IPS DF 6.9 (cell line): Measurements from ENCODE around the gene TNNT2.

ENCODE experiments used
- DNase-seq: peaks from one replicate; pipeline ENCODE4 v3.0.0-alpha.2; 2013; ENCODE audit warnings: low read depth, low spot score
- H3K27ac ChIP-seq: one replicate; pipeline ENCODE4 v1.5.1; 2013; ENCODE audit warnings: low read length, control low read depth
- H3K27me3 ChIP-seq: 2 replicates; pipeline ENCODE4 v1.6.1; 2013; ENCODE audit warnings: mild to moderate bottlenecking, low read length; ENCODE audit not compliant: control insufficient read depth, insufficient read depth
- H3K36me3 ChIP-seq: 2 replicates; pipeline ENCODE4 v1.6.1; 2013; ENCODE audit warnings: low read length; ENCODE audit not compliant: control insufficient read depth, insufficient read depth
- H3K4me1 ChIP-seq: 2 replicates; pipeline ENCODE4 v1.6.1; 2013; ENCODE audit warnings: low read length; ENCODE audit not compliant: control insufficient read depth, insufficient read depth
- H3K4me3 ChIP-seq: 2 replicates; pipeline ENCODE4 v1.5.1; 2013; ENCODE audit warnings: mild to moderate bottlenecking, low read length
- H3K9me3 ChIP-seq: 2 replicates; pipeline ENCODE4 v1.6.1; 2013; ENCODE audit warnings: low read length, inconsistent platforms; ENCODE audit not compliant: control insufficient read depth, insufficient read depth
- WGBS: extraction: QIAGEN DNeasy Blood & Tissue Kit; methylation state at CpG from one replicate; pipeline ENCODE4 v1.1.7; 2013; ENCODE audit warnings: mixed read lengths, missing lambda C conversion rate; ENCODE audit not compliant: insufficient read length, insufficient coverage; 5-methylcytosine and 5-hydroxymethylcytosine counted together

Gene TNNT2

DNA sequence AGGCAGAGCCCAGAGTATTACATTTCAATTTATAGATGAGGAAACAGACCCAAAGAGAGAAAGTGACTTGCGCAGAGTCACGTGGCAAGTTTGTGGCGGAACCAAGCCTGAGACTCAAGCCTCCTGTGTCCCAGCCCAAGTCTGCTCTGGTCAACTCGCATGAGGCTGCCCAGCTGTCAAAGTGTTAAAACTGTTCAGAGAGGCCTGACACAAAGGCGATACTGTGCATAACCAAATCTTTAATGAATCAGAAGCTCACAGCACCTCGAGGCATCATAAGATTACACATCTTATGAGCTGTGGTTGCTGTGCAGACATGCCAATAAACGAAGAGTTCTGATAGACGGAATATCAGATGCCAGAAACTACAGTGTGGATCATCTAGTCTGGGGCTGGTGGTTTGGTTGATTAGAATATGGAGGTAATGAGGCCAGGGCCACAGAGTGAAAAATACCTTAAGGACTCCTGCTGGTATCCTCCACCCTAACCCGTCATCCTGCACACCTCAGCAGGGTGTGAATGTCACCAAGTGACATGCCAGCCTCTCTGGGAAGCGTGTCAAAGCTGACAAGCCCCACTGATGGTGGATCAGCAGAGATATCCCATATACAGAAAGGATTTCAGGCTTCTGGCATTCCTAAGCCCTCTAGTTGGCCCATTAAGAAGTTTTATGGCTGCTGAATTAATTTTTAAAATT lies 42.2 kb downstream of the TNNT2 start:
- Histone ChIP-seq H3K36me3 (no peaks in the 10 kb centered on the region), H3K27me3 (no peaks in the 10 kb centered on the region), H3K27ac (no peak overlapping the region), H3K9me3 (no peaks in the 10 kb centered on the region), H3K4me1 (no peaks in the 10 kb centered on the region), H3K4me3 (no peak overlapping the region)
- WGBS = no CpG with 5 or more reads among the region's 10 CpGs
- DNase-seq = no peak

DNA sequence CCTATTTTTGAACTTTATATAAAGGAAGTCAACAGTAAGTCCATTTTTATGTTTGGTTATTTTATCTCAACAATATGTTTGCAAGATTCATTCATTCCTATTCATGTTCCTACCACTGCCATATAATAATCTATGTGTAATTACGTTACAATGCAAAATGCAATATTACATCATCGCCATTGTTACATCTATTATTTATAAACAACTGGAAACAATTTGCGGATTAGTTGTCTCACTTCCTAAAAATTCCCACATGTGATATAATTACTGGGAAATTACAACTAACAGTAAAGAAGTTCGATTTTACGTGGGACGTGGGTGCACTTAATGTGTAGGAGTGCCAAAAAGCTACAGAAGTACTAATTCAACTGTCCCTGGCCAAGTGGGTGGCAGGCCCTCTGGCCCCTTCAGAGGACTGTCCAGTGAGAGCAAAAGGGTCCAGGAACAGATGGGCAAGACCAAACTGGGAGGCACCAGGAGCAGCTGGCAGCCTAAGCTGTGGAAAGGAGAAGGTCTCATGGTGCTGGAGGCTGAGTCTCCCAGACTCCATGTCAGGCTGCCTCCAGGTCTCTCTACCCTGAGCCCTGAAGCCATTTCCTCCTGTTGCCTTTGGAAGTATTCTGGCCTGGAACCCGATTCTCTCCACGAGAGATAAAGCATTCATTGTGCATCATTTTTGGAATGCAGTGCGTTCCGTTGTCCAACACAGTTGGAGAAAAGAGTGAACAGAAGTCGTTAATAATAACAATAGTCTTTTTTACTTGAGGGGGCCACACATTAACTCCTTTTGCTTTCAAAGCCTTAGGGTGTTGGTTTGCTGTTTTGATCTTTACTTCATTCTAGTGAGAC lies 42.9 kb downstream of the TNNT2 start:
- Histone ChIP-seq H3K9me3 (no peaks in the 10 kb centered on the region), H3K4me3 (no peak overlapping the region), H3K4me1 (no peaks in the 10 kb centered on the region), H3K36me3 (no peaks in the 10 kb centered on the region), H3K27ac (no peak overlapping the region), H3K27me3 (no peaks in the 10 kb centered on the region)
- WGBS = no CpG with 5 or more reads among the region's 11 CpGs
- DNase-seq = no peak

DNA sequence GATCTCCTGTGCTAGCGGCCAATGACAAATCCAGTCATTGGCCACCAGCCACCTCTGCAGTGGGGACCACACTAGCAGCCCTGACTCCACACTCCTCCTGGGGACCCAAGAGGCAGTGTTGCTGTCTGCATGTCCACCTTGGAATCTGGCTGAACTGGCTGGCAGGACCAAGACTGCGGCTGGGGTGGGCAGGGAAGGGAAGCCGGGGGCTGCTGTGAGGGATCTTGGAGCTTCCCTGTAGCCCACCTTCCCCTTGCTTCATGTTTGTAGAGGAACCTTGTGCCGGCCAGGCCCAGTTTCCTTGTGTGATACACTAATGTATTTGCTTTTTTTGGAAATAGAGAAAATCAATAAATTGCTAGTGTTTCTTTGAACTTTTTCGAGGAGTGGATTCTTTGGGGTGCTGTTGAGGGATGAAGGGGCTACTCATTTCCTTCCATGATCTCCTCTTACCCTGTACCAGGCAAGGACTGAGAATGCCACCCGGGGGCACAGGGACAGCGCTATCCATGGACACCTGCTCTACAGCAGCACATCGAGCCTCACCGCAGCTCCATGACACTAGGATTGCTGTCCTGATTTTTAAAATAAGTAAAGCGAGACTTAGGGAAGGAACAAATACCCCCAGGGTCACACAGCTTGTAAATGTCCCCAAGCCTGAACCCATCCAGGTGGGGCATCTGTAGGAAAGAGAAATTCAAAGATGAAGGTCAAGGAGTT lies 44.7 kb downstream of the TNNT2 start:
- Histone ChIP-seq H3K36me3 (no peaks in the 10 kb centered on the region), H3K27ac (no peak overlapping the region), H3K27me3 (no peaks in the 10 kb centered on the region), H3K9me3 (no peaks in the 10 kb centered on the region), H3K4me1 (no peaks in the 10 kb centered on the region), H3K4me3 (no peak overlapping the region)
- WGBS = no CpG with 5 or more reads among the region's 10 CpGs
- no peak for DNase-seq

DNA sequence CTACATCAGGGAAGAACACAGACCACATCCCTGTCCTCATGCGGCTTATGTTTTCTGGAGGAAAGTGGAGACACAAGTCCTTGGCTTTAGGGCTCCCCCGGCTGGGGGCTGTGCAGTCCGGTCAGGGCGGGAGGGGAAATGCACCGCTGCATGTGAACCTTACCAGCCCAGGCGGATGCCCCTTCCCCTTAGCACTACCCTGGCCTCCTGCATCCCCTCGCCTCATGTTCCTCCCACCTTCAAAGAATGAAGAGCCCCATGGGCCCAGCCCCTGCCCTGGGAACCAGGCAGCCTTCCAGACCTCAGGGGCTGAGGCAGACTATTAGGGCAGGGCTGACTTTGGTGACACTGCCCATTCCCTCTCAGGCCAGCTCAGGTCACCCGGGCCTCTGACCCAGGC lies 45.5 kb downstream of the TNNT2 start:
- no peaks in the 10 kb centered on the region for H3K9me3 ChIP-seq
- no peak overlapping the region for H3K27ac ChIP-seq
- no peak overlapping the region for H3K4me3 ChIP-seq
- WGBS = no CpG with 5 or more reads among the region's 8 CpGs
- H3K36me3 ChIP-seq = no peaks in the 10 kb centered on the region
- DNase-seq = no peak
- no peaks in the 10 kb centered on the region for H3K4me1 ChIP-seq
- H3K27me3 ChIP-seq = no peaks in the 10 kb centered on the region

DNA sequence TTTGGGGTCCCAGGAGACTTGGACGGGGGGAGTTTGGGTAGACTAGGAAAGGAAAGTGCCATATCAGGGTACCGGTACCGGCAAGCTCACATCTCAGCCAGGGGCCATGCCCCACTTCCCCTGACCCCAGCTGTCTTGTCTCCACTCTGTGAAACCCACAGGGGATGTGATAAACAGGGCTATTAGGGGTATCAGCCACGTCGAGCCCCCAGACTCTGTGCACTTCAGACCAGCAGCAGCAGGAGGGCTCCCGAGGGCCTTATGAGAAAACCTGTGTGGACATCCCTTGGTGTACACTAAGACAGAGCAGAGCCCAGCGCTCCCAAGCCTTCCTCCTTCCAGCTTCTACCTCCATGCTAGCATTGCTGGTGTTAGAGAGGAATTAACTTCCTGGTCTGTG lies 46.3 kb downstream of the TNNT2 start:
- Histone ChIP-seq H3K27ac (no peak overlapping the region), H3K36me3 (no peaks in the 10 kb centered on the region), H3K4me1 (no peaks in the 10 kb centered on the region), H3K9me3 (no peaks in the 10 kb centered on the region), H3K4me3 (no peak overlapping the region), H3K27me3 (no peaks in the 10 kb centered on the region)
- WGBS = no CpG with 5 or more reads among the region's 7 CpGs
- DNase-seq = no peak

DNA sequence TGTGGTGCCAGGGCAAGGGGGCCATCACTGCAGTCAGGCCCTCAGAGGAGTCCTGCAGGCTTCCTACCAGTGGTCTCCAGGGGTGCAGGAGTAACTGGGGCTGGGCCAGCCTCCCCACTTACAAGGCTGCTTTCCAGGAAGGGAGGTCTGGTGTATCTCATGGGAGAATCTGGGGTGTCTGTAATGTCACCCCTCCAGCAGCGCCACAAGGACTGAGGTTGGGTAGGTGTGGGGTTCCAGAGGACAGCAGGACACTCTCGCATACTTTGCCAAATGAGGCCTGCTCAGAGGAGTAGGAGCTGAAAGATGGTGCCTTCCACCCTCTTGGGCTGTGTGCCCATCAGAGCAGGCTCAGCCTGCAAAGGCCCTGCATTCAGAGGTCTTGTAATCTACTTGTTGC lies 46.9 kb downstream of the TNNT2 start:
- no peaks in the 10 kb centered on the region for H3K4me1 ChIP-seq
- no peak overlapping the region for H3K4me3 ChIP-seq
- no CpG with 5 or more reads among the region's 2 CpGs for WGBS
- DNase-seq = no peak
- no peak overlapping the region for H3K27ac ChIP-seq
- H3K9me3 ChIP-seq = no peaks in the 10 kb centered on the region
- no peaks in the 10 kb centered on the region for H3K27me3 ChIP-seq
- H3K36me3 ChIP-seq = no peaks in the 10 kb centered on the region

DNA sequence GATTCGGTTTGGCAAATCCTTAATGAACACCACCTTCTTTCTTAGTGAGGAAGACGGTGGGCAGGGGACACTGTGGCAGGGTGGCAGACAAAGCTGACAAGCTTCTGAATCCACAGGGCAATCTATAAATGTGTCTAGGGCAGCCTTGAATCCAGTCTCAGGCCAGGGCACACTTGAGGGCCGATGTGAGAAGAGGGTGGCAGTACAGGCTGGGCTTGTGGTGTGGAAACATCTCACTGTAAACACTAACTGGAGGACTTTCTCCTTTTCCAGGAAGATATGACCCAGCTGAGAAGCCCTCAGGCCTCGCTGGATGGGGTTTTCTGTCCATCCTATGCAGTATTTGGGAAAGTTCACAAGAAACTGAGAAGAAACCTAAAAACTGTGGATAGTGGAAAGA lies 47.7 kb downstream of the TNNT2 start:
- no peaks in the 10 kb centered on the region for H3K27me3 ChIP-seq

DNA sequence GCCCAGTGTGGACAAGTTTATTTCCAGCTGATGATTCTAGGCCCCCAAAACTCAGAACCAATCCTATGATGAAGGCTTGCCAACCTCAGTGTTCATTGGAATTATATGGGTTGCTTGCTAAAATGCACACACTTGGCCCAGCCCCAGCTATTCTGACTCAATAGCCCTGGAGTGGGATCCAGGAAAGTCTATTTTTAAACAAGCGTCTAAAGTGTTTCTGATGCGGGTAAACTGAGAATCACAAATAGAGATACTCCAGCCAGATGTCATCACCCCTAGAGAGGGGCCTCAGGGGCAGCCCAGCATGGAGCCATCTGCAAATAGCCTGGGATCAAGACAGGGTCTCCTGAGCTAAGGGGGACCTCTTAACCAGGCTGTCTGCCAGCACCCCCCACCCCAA lies 48.2 kb downstream of the TNNT2 start:
- no peak for DNase-seq
- Histone ChIP-seq H3K36me3 (no peaks in the 10 kb centered on the region), H3K27ac (no peak overlapping the region), H3K4me3 (no peak overlapping the region), H3K9me3 (no peaks in the 10 kb centered on the region), H3K4me1 (no peaks in the 10 kb centered on the region), H3K27me3 (no peaks in the 10 kb centered on the region)
- WGBS = no CpG with 5 or more reads among the region's 2 CpGs

More for the DNA sequence above, 47.7 kb downstream of the TNNT2 start:
- no peak for DNase-seq
- H3K9me3 ChIP-seq = no peaks in the 10 kb centered on the region
- no peak overlapping the region for H3K27ac ChIP-seq
- no peaks in the 10 kb centered on the region for H3K4me1 ChIP-seq
- H3K36me3 ChIP-seq = no peaks in the 10 kb centered on the region
- WGBS = no CpG with 5 or more reads among the region's 4 CpGs
- H3K4me3 ChIP-seq = no peak overlapping the region

DNA sequence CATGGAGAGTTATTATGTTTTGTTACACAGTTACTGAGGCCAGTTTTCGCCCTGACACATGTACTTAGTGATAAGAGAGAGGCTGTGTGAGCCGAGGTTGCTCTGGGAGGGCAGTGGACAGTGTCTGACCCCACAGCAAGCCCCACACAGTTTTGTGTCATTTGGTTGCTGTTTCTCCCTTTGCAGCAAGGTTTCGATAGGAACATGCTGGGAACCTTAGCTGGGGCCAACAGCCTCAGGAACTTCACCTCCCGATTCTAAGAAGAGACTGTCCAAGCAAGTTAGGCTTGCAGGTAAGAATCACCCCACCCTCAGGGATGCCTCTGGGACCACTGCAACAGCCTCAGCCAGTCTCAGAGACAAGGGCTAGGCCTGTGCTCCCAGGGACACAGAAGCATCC lies 48.9 kb downstream of the TNNT2 start:
- WGBS = no CpG with 5 or more reads among the region's 4 CpGs
- no peak for DNase-seq
- no peak overlapping the region for H3K27ac ChIP-seq
- H3K9me3 ChIP-seq = no peaks in the 10 kb centered on the region
- H3K27me3 ChIP-seq = no peaks in the 10 kb centered on the region
- H3K4me1 ChIP-seq = no peaks in the 10 kb centered on the region
- H3K36me3 ChIP-seq = no peaks in the 10 kb centered on the region
- H3K4me3 ChIP-seq = no peak overlapping the region

DNA sequence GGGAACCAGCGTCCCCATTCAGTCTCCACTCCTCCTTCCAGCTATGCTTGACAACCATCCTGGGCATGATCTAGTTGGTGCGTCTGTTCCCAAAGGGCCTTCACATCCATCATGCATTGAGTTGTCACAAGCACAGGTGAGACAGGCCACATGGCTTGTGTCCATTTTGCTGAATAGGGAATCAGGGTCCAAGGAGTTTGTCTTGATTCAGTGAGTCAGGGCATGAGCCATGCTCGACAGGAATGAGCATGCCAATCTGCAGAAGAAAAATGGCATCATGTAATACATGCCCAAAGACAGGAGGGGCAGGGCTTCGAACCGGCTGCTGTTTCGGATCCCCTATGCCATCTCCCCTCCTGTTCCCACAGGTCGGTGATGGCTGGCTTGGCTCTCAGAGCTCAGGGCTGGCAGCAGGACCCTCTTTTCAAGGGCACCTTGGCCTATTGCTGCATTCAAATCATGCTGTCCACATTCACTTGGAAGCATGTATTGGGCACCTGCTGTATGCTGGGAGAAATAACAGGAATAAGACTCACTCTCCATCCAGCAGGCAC lies 49.7 kb downstream of the TNNT2 start:
- no peak overlapping the region for H3K27ac ChIP-seq
- no peak for DNase-seq
- no peak overlapping the region for H3K4me3 ChIP-seq
- H3K9me3 ChIP-seq = no peaks in the 10 kb centered on the region
- H3K4me1 ChIP-seq = no peaks in the 10 kb centered on the region
- H3K27me3 ChIP-seq = no peaks in the 10 kb centered on the region
- no peaks in the 10 kb centered on the region for H3K36me3 ChIP-seq
- WGBS = no CpG with 5 or more reads among the region's 7 CpGs
